Measurements from ENCODE around the gene FGF5. TPM values are rescaled to one million over a fixed set of nuclear protein-coding genes. Genes with fewer than 3 reads are reported as not detected.

FGF5 gene
- total RNA-seq, 2 experiments from 2014 or later = not detected

DNA sequence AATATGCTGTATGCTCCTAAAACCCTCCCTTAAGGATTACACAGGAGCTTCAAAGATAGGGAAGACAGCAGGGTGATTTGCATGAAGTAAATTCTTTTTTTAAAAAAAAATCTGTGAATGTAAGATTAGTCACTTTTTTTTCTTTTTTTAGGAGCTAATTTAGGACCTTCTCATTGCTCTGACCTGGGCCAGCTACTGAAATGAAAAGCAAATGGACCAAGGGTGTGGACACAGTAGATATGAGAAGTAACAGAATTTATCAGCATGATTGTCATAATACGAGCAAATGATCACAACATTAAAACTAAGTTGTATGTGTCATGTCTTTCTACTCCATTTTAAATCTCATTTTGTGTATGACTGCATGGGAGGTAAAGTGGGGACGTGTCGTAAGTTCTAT, 6.6 kb upstream of the FGF5 start:
- DNase-seq = no peak
- no peaks in the 10 kb centered on the region for H3K36me3 Mint-ChIP-seq (ENCODE audit: low read depth)
- H3K4me1 Mint-ChIP-seq = no peaks in the 10 kb centered on the region
- H3K27ac Mint-ChIP-seq = no peak overlapping the region
- peaks cover 54% of the 10 kb centered on the region for H3K27me3 Mint-ChIP-seq
- no peaks in the 10 kb centered on the region for H3K9me3 Mint-ChIP-seq
- POLR2A ChIA-PET = no interaction called here
- no peak overlapping the region for H3K4me3 Mint-ChIP-seq
- CTCF ChIA-PET = no interaction called here

DNA sequence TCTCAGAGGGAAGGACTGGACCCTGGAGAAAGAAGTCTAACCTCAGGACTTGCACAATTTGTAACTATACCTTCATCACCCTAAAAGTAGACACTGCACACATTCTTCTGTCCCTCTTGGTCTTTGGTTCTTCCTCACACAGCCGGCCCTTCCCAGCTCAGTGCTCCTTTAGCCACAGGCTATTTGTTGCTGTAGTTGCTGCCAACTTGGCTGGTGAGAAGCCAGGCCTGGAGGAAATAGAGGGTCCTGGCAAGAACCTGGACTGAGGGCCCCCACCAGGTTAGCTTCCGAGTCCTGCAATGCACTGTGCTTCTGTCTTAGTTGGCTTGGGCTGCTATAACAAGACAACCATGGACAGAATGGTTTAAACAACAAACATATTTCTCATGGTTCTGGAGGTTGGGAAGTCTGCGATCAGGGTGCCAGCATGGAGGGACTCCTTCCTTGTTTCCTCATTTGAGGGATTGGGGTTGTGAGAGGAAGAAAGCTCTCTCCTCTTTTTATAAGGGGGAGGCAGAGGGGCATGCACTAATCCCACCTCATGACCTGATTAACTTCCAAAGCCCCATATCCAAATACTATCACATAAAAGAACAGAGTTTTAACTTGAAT, 4.4 kb upstream of the FGF5 start:
- Mint-ChIP-seq H3K4me1 (peaks cover 17% of the 10 kb centered on the region), H3K27ac (no peak overlapping the region), H3K27me3 (peaks cover 68% of the 10 kb centered on the region), H3K4me3 (no peak overlapping the region), H3K9me3 (no peaks in the 10 kb centered on the region), H3K36me3 (ENCODE audit: low read depth) (no peaks in the 10 kb centered on the region)
- CTCF ChIA-PET = no interaction called here
- no peak for DNase-seq
- POLR2A ChIA-PET = no interaction called here

DNA sequence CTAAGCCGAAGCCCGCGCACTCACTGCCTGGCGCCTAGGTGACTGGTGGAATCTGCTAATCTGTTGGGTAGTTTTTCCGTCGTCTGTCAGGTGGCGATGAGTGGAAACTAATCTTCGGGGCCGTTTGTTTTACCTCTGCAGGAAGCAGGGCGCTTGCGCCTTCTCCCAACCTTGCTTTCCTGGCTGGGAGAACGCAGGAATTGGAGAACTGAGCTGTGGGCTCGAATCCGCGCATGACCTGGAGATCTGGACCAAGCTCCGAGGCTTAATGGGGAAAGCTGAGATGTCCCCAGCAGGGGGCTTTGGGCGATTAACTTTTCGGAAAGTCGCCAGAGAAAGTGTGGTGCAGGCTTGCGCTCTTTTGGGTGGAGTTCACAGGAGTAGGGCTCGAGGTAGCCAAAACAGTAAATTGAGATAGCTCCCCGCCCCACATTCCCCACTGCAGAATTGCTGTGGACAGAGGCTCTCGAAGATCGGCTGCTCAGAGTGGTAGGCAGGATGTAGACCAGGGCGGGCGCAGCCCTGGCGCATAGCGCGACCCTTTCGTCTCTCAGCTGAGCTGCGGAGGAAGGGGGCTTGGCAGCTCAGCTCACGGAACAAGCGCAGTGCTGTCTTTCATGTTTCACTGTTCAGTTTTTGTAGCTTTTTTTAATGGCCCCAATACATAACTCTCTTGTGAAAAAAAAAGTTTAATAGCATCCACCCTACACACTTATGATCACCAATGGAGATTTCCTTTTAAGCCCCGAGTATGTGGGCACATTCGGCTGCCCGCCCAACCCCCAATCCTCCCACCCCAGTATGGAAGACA, 2.7 kb upstream of the FGF5 start:
- CTCF ChIA-PET = no interaction called here
- peaks cover 77% of the 10 kb centered on the region for H3K27me3 Mint-ChIP-seq

DNA sequence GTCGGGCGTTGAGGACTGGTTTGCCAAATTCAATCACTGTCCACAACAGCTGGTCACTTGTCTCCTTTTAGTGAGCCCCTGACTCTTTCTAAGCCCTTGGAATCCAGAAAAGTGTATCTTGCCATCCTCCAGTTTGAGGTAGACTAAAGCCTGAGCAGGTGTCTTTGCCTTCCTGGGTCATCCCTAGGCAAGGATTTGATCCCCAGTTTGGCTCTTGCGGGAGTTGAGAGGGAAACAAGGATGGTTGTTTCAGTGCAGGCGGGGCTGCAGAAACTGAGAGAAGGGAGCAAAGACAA, 2.2 kb upstream of the FGF5 start:
- ChIA-PET CTCF (no interaction called here), POLR2A (no interaction called here)
- no peak overlapping the region for H3K4me3 Mint-ChIP-seq
- no peaks in the 10 kb centered on the region for H3K9me3 Mint-ChIP-seq
- no peak overlapping the region for H3K27ac Mint-ChIP-seq
- H3K36me3 Mint-ChIP-seq (ENCODE audit: low read depth) = no peaks in the 10 kb centered on the region
- DNase-seq = no peak
- H3K27me3 Mint-ChIP-seq = peaks cover 78% of the 10 kb centered on the region
- H3K4me1 Mint-ChIP-seq = peaks cover 24% of the 10 kb centered on the region

More for the DNA sequence above, 2.7 kb upstream of the FGF5 start:
- H3K36me3 Mint-ChIP-seq (ENCODE audit: low read depth) = no peaks in the 10 kb centered on the region
- DNase-seq = no peak
- no peaks in the 10 kb centered on the region for H3K9me3 Mint-ChIP-seq
- H3K27ac Mint-ChIP-seq = no peak overlapping the region
- peaks cover 24% of the 10 kb centered on the region for H3K4me1 Mint-ChIP-seq
- POLR2A ChIA-PET = no interaction called here
- H3K4me3 Mint-ChIP-seq = no peak overlapping the region

DNA sequence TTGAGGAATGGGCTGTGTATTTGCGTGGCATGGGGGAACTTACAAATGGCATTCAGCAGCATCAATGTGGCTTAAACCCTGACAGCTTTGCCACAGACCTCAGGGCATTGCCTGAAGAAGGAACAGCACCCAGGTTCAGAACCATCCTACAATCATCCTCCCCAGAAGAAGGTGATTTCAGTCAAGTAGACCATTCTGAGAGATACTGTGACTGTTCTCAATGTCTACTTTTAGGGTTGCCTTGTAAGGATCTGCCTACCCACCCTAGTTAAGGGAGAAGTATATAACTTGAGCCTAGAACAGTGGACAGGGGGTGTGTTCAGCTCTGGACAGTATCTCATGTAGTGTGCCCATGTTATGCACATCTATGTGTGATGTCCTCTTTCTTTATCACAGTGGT, 1.6 kb upstream of the FGF5 start:
- no peak overlapping the region for H3K4me3 Mint-ChIP-seq
- no peak overlapping the region for H3K27ac Mint-ChIP-seq
- CTCF ChIA-PET = interaction anchor here (0.8 kb wide), 1 partner anchor 347 kb away, joined by 3 read pairs; no protein-coding TSS in a partner anchor
- no peaks in the 10 kb centered on the region for H3K36me3 Mint-ChIP-seq (ENCODE audit: low read depth)
- DNase-seq = no peak
- no peaks in the 10 kb centered on the region for H3K9me3 Mint-ChIP-seq
- POLR2A ChIA-PET = no interaction called here
- H3K4me1 Mint-ChIP-seq = peaks cover 24% of the 10 kb centered on the region
- peaks cover 80% of the 10 kb centered on the region for H3K27me3 Mint-ChIP-seq

DNA sequence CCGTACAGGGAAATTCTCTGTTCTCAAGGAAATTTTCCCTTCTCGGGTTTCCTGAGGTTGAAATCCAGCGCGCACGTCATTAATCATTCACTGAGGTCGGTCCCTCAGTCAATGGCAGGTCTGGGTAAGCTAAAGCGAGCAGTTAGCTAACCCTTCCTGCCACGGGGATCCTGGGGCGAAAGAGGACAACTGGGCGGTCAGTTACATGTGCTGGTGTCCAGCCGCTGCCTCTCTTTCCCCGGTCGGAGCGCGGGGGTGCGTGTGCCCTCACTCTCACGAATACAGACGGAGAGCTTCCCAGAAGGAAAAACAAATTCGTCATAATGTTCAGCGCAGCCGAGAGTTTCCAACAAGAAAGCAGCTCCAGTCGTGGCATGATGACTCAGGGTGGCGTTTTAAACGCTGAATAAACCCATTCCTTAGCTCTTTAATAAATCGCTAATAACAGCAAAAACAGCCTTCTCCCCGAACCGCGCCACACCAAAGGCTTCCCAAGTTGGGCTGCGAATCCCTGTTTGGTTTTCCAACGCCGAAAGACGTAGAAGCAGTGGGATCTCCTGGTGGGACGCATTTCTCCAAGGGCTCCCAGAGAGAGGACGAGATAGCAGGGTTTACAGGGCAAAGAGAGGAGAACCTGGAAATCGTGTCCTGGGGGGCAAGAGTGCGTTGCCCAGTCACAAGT, 752 bp upstream of the FGF5 start:
- Mint-ChIP-seq H3K36me3 (ENCODE audit: low read depth) (no peaks in the 10 kb centered on the region), H3K4me3 (no peak overlapping the region), H3K27me3 (peaks cover 84% of the 10 kb centered on the region), H3K27ac (no peak overlapping the region), H3K9me3 (no peaks in the 10 kb centered on the region), H3K4me1 (peaks cover 24% of the 10 kb centered on the region)
- POLR2A ChIA-PET = no interaction called here
- DNase-seq = no peak
- CTCF ChIA-PET = interaction anchor here (0.8 kb wide), 1 partner anchor 348 kb away, joined by 3 read pairs; no protein-coding TSS in a partner anchor

DNA sequence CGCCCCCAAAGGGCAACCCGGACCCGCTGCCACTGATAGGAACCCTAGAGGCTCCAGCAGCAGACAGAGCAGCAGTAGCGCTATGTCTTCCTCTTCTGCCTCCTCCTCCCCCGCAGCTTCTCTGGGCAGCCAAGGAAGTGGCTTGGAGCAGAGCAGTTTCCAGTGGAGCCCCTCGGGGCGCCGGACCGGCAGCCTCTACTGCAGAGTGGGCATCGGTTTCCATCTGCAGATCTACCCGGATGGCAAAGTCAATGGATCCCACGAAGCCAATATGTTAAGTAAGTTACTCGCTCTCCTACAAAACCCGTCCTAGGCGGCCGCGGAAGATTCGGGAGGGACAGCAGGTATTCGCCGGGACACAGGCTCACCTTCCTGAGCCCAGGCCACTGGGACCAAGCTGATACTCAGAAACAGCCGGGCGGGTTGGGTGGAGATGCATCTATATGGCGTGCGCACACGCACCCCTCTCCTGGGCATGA, 477 bp downstream of the FGF5 start:
- Mint-ChIP-seq H3K27me3 (peaks cover 89% of the 10 kb centered on the region), H3K36me3 (ENCODE audit: low read depth) (no peaks in the 10 kb centered on the region), H3K4me1 (peaks cover 24% of the 10 kb centered on the region), H3K4me3 (peak overlapping the region; percentile 33), H3K9me3 (no peaks in the 10 kb centered on the region), H3K27ac (no peak overlapping the region)
- no peak for DNase-seq
- ChIA-PET POLR2A (no interaction called here), CTCF (no interaction called here)

DNA sequence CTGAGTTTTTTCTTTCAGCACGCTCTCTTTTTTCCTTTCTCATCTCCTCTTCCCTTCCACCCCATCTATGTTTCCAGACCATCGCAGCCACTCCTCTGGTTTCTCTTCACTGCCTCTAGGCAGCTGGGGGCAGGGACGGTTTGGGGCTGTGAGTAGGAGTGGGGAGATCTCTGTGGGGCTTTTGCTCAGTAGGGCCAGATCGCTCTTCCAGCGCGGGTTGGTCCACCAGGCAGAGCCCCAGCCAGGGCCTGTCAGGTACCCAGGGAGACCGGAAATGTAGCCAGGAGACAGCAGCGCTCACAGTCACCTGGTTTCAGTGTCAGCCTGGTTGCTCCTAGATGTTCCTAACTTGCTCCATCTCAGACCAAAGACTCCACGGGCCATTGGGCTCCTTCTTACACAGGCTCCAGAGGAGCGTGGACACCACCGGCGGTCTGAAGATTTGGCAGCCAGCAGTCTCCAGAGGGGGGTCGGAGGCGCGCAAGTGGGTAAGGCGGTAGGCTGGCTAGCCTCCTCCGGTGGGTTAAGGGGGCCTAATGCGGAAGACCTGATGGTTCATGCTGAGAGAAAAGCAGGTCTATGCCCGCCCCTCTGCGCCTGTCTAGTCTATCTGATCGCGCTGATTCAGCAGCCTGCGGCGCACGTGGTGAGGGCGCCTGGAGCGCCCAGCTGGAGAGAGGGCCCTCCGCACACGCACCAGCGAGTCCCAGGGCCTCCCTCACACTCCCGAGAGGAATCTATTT, 1.8 kb downstream of the FGF5 start:
- no peak for DNase-seq
- H3K4me1 Mint-ChIP-seq = peaks cover 24% of the 10 kb centered on the region
- no peaks in the 10 kb centered on the region for H3K9me3 Mint-ChIP-seq
- H3K36me3 Mint-ChIP-seq (ENCODE audit: low read depth) = no peaks in the 10 kb centered on the region
- H3K27me3 Mint-ChIP-seq = peaks cover 81% of the 10 kb centered on the region
- H3K27ac Mint-ChIP-seq = no peak overlapping the region
- no peak overlapping the region for H3K4me3 Mint-ChIP-seq
- POLR2A ChIA-PET = no interaction called here
- CTCF ChIA-PET = no interaction called here

DNA sequence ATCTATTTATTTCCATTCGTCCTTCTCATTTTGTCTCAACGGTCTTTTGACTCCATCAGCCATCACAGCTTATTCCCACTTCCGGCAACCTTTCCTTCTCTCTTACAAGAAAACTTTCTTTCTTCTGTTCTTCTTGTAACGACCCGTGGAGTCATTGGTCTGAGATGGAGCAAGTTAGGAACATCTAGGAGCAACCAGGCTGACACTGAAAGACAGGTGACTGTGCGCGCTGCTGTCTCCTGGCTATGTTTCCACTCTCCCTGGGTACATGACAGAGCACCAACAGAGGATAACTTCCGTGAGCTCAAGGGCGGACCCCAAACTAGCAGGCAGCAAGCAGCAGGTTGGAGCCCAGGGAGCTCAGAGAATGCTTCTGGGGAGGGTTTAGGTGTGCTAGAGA, 2.5 kb downstream of the FGF5 start:
- no peak for DNase-seq
- POLR2A ChIA-PET = no interaction called here
- Mint-ChIP-seq H3K4me3 (no peak overlapping the region), H3K27ac (no peak overlapping the region), H3K36me3 (ENCODE audit: low read depth) (no peaks in the 10 kb centered on the region), H3K4me1 (peaks cover 24% of the 10 kb centered on the region), H3K9me3 (no peaks in the 10 kb centered on the region), H3K27me3 (peaks cover 77% of the 10 kb centered on the region)
- CTCF ChIA-PET = no interaction called here

DNA sequence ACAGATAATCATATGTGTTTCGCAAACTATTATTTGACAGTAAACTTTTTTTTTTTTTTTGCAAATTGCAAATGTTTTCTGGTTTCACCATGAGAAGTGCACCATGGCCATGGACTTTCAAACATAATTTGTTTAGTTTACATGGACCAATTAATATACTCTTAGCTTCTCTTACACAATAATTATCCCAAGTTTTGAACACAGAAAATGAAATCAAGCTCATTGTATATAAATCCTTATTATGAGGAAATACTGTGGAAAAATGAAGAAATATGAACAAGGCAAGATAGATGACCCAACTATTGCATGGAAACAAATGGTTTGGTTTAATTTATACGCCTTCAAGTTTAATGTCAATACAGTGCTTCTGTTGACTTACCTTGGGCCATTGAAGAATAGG, 3.9 kb downstream of the FGF5 start:
- Mint-ChIP-seq H3K4me3 (no peak overlapping the region), H3K4me1 (peaks cover 20% of the 10 kb centered on the region), H3K27me3 (peaks cover 65% of the 10 kb centered on the region), H3K36me3 (ENCODE audit: low read depth) (no peaks in the 10 kb centered on the region), H3K9me3 (no peaks in the 10 kb centered on the region), H3K27ac (no peak overlapping the region)
- ChIA-PET CTCF (no interaction called here), POLR2A (no interaction called here)
- no peak for DNase-seq

DNA sequence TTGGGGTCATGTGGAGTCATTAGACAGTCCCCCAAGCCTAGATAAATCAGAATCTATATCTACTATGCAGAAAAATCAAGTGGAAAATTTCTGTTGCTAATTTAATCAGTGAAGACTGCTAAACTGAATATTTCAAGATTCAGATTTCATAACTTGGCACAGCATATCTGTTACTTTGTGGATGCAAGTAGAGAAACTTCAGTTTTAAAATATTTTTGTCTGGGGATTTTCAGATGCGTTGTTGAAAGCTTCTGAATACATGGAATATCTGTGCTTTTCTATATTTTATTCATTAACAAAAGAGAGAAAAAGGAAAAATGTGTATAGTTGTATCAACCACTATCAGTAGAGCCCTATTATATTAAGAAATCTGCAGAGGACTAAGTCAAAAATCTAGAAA, 4.4 kb downstream of the FGF5 start:
- H3K4me1 Mint-ChIP-seq = peaks cover 16% of the 10 kb centered on the region

DNA sequence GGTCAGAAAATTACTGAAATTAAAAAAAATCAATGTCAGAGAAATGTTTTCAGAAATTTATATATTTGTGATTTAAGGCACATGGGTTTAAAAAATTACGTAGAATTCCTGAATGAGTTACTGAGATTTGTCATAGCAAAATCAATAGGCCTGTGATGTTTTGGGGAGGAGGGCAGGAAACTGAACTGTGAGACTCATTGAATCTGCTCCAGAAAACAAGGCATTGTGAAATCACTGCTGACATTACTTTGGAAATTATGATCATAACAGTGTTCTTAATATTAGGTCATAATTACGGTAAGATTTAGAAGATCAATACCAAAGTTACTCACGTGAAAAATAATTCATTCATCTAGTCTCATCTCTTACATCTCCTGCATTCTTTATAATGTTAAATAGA, 5.3 kb downstream of the FGF5 start:
- CTCF ChIA-PET = no interaction called here
- Mint-ChIP-seq H3K27ac (no peak overlapping the region), H3K9me3 (no peaks in the 10 kb centered on the region), H3K4me1 (peaks cover 10% of the 10 kb centered on the region), H3K36me3 (ENCODE audit: low read depth) (no peaks in the 10 kb centered on the region), H3K4me3 (no peak overlapping the region), H3K27me3 (peaks cover 50% of the 10 kb centered on the region)
- DNase-seq = no peak
- POLR2A ChIA-PET = no interaction called here

More for the DNA sequence above, 4.4 kb downstream of the FGF5 start:
- DNase-seq = no peak
- Mint-ChIP-seq H3K27ac (no peak overlapping the region), H3K27me3 (peaks cover 59% of the 10 kb centered on the region), H3K4me3 (no peak overlapping the region), H3K9me3 (no peaks in the 10 kb centered on the region), H3K36me3 (ENCODE audit: low read depth) (no peaks in the 10 kb centered on the region)
- ChIA-PET POLR2A (no interaction called here), CTCF (no interaction called here)

DNA sequence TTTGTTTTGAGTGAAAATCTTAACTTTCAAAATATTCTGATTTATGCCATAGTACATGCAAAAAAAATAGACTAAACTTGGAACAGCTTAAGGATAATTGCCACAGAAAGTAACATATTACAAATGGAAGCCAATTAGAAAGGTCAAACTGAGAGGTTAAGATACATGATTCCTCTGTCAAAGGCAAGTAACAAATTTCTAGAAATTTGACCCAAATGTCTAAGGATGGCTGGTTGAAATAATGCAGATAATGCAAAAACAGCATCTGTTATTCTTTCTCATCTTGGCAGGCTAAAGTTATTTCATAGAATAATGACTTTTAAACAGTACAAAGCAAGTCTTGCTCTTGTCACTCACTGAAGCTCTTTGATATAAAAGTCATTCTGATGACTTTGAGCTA, 10.5 kb downstream of the FGF5 start:
- peaks cover 7% of the 10 kb centered on the region for H3K27me3 Mint-ChIP-seq
- H3K36me3 Mint-ChIP-seq (ENCODE audit: low read depth) = no peaks in the 10 kb centered on the region
- H3K9me3 Mint-ChIP-seq = no peaks in the 10 kb centered on the region
- no peaks in the 10 kb centered on the region for H3K4me1 Mint-ChIP-seq
- no peak for DNase-seq
- no peak overlapping the region for H3K27ac Mint-ChIP-seq
- ChIA-PET CTCF (no interaction called here), POLR2A (no interaction called here)
- no peak overlapping the region for H3K4me3 Mint-ChIP-seq
